Peyer's patch (tissue), 4 donors: Measurements from ENCODE around the gene ZNF554. TPM values are rescaled to one million over a fixed set of nuclear protein-coding genes. Genes with fewer than 3 reads are reported as not detected.
"Not testable (repeated sequence)": the region's sequence is repeated elsewhere in the genome, so short reads cannot be mapped to it uniquely, and the experiment has no call there.

Source experiments
- DNase-seq, 3 donors: peaks; one replicate each; pipeline ENCODE4 v3.0.0-alpha.2; 2017 to 2019
- H3K27ac ChIP-seq, 4 donors: fragments of 200-600 bp; sonication (generic); one replicate each; pipeline ENCODE4 v1.5.1; 2016 to 2019
- H3K27me3 ChIP-seq, 2 donors: fragments of 200-600 bp; sonication (generic); one replicate each; pipeline ENCODE4 v1.5.1; 2019
- H3K36me3 ChIP-seq, 3 donors: fragments of 200-600 bp; sonication (generic); one replicate each; pipeline ENCODE4 v1.5.1; 2016 to 2019
- H3K4me1 ChIP-seq, 4 donors: fragments of 200-600 bp; sonication (generic); one replicate each; pipeline ENCODE4 v1.5.1; 2016 to 2019
- H3K4me3 ChIP-seq, 4 donors: fragments of 200-600 bp; sonication (generic); 1 replicate in 3 of 4; 2 replicates in 1 of 4; pipeline ENCODE4 v1.5.1; 2016 to 2019; ENCODE audit warnings: mild to moderate bottlenecking in 1 of 4
- H3K9me3 ChIP-seq, 4 donors: fragments of 200-600 bp; sonication (generic); one replicate each; pipeline ENCODE4 v1.5.1; 2016 to 2019; ENCODE audit warnings: mild to moderate bottlenecking in 1 of 4
- CTCF ChIP-seq, 6 experiments: fragments of 450-650 bp in 4 of 6; fragments of 200-600 bp in 2 of 6; sonication (generic) in 1 of 6; IDR thresholded peaks; one replicate each; pipeline ENCODE4 v1.5.1; 2017 to 2019; ENCODE audit warnings: antibody characterized with exemption in 6 of 6, mild to moderate bottlenecking in 3 of 6, moderate library complexity in 1 of 6
- POLR2A ChIP-seq, 2 donors: fragments of 450-650 bp; IDR thresholded peaks; one replicate each; pipeline ENCODE4 v1.5.1; 2017; ENCODE audit warnings: antibody characterized with exemption in 2 of 2, mild to moderate bottlenecking in 2 of 2, moderate library complexity in 2 of 2
- total RNA-seq, 4 donors: library from RNA; depleted of rRNA; stranded (reverse); fragments of >200 nt; gene quantifications; one replicate each; pipeline ENCODE4 v1.1.0, GENCODE V29; 2016

Gene ZNF554
- total RNA-seq, 4 donors from 2014 or later: 2.5 to 15.4 (median 6.7) TPM

GRCh38 chr19:2865334-2866100, 45.8 kb downstream of the ZNF554 start:
- H3K9me3 ChIP-seq: no peaks in the 10 kb centered on the region
- no peak overlapping the region for H3K4me3 ChIP-seq
- no peak for DNase-seq
- H3K36me3 ChIP-seq: no peaks in the 10 kb centered on the region
- H3K4me1 ChIP-seq: no peaks in the 10 kb centered on the region
- no peaks in the 10 kb centered on the region for H3K27me3 ChIP-seq
- no peak overlapping the region for H3K27ac ChIP-seq
- TF ChIP-seq CTCF (IDR thresholded peaks at IDR 0.05) (no peak), POLR2A (IDR thresholded peaks at IDR 0.05) (no peak)

- Histone ChIP-seq H3K36me3 (no peaks in the 10 kb centered on the region), H3K9me3 (no peaks in the 10 kb centered on the region), H3K4me1 (no peaks in the 10 kb centered on the region), H3K27me3 (no peaks in the 10 kb centered on the region), H3K4me3 (no peak overlapping the region), H3K27ac (no peak overlapping the region)
- DNase-seq: no peak
- TF ChIP-seq POLR2A (IDR thresholded peaks at IDR 0.05) (no peak), CTCF (IDR thresholded peaks at IDR 0.05) (no peak)
Measured at GRCh38 chr19:2866495-2867024, 46.9 kb downstream of the ZNF554 start.

GRCh38 chr19:2867025-2867991, 47.6 kb downstream of the ZNF554 start, which contains the start of gene ZNF556:
Gene ZNF556 (plus strand): TSS chr19:2867335. CDS start chr19:2867422, 87 bp downstream.
- no peak for DNase-seq

GRCh38 chr19:2869618-2870017, 50.0 kb downstream of the ZNF554 start:
- DNase-seq: no peak
- Histone ChIP-seq H3K4me1 (no peaks in the 10 kb centered on the region), H3K36me3 (no peaks in the 10 kb centered on the region), H3K4me3 (no peak overlapping the region), H3K9me3 (no peaks in the 10 kb centered on the region), H3K27me3 (no peaks in the 10 kb centered on the region), H3K27ac (no peak overlapping the region)
- no peak for TF ChIP-seq CTCF (IDR thresholded peaks at IDR 0.05)
- TF ChIP-seq POLR2A (IDR thresholded peaks at IDR 0.05): no peak

More at GRCh38 chr19:2867025-2867991, 47.6 kb downstream of the ZNF554 start, which contains the start of gene ZNF556:
- Histone ChIP-seq H3K27ac (no peak within 1 kb of the TSS), H3K4me1 (no peaks in the 10 kb centered on the region), H3K36me3 (no peaks in the 10 kb centered on the region), H3K9me3 (no peaks in the 10 kb centered on the region), H3K4me3 (no peak within 1 kb of the TSS), H3K27me3 (no peaks in the 10 kb centered on the region)
- TF ChIP-seq CTCF (IDR thresholded peaks at IDR 0.05): no peak
- TF ChIP-seq POLR2A (IDR thresholded peaks at IDR 0.05): no peak

GRCh38 chr19:2872175-2872574, 52.5 kb downstream of the ZNF554 start:
- H3K9me3 ChIP-seq: peaks cover 0 to 11% (median 2%) of the 10 kb centered on the region in 4 donors
- H3K36me3 ChIP-seq, H3K4me1 ChIP-seq, DNase-seq, H3K27me3 ChIP-seq, H3K27ac ChIP-seq, H3K4me3 ChIP-seq: not testable (repeated sequence)
- peak in 5 of 6 experiments; percentile 13 to 45 (median 31) for TF ChIP-seq CTCF (IDR thresholded peaks at IDR 0.05)
